Mucosa of descending colon (tissue), 3 donors: Measurements from ENCODE around the gene CDK6. TPM values are rescaled to one million over a fixed set of nuclear protein-coding genes. Genes with fewer than 3 reads are reported as not detected.

Source experiments
- ATAC-seq: fragments of 200-7000 bp; cut with Tn5 transposase; one replicate; pipeline ENCODE4 v1.9.1; 2020; ENCODE audit warnings: mild to moderate bottlenecking, moderate library complexity
- DNase-seq, 3 donors: peaks; one replicate each; pipeline ENCODE4 v3.0.0-alpha.2; 2020
- H3K36me3 ChIP-seq: fragments of 200-600 bp; one replicate; pipeline ENCODE4 v1.8.0; 2021; ENCODE audit warnings: low read depth, mild to moderate bottlenecking
- H3K4me1 ChIP-seq: fragments of 200-600 bp; one replicate; pipeline ENCODE4 v1.8.0; 2021; ENCODE audit warnings: low read depth, mild to moderate bottlenecking
- H3K4me3 ChIP-seq: fragments of 200-600 bp; one replicate; pipeline ENCODE4 v1.8.0; 2021; ENCODE audit warnings: mild to moderate bottlenecking
- H3K9me3 ChIP-seq: fragments of 200-600 bp; one replicate; pipeline ENCODE4 v1.8.0; 2021; ENCODE audit warnings: mild to moderate bottlenecking
- intact Hi-C, 2 donors: fragments of 100-400 bp; cut with DNase I in 1 of 2; cut with micrococcal nuclease in 1 of 2; formaldehyde crosslinking; loops; one replicate each; pipeline versions ENCODE4 v1.11.0 to v1.11.1; 2022; cut with DNase I, micrococcal nuclease
- total RNA-seq, 3 donors: library from RNA; stranded (reverse); fragmentation: NEBNext Ultra II Directional in 2 of 3; extraction: Animal tissue kit (Norgen Biotek cat#: 25700) in 2 of 3; gene quantifications; one replicate each; pipeline versions ENCODE4 v1.2.1 to v1.2.4, GENCODE V29; 2021 to 2023
- TF ChIP-seq, protein P1 (sequence below): fragments of 200-600 bp; IDR thresholded peaks from one replicate; pipeline ENCODE4 v1.8.0; 2022; ENCODE audit warnings: antibody characterized with exemption, mild to moderate bottlenecking
- donor health status: DM: no; HTN: no; CAD: no; lungs with moderate emphysema.
- donor health status: DM: no; HTN: no; CAD: no.
- donor health status: DM: no; HTN: yes; CAD: no.

CDK6 gene
- total RNA-seq, 3 donors from 2014 or later = 23.4 to 52.4 (median 33.1) TPM

- intact Hi-C loops = loop anchor here (5.0 to 10.0 kb wide), 3 partner anchors 67 to 366 kb away; no protein-coding TSS in a partner anchor
- TF ChIP-seq, protein P1, sequence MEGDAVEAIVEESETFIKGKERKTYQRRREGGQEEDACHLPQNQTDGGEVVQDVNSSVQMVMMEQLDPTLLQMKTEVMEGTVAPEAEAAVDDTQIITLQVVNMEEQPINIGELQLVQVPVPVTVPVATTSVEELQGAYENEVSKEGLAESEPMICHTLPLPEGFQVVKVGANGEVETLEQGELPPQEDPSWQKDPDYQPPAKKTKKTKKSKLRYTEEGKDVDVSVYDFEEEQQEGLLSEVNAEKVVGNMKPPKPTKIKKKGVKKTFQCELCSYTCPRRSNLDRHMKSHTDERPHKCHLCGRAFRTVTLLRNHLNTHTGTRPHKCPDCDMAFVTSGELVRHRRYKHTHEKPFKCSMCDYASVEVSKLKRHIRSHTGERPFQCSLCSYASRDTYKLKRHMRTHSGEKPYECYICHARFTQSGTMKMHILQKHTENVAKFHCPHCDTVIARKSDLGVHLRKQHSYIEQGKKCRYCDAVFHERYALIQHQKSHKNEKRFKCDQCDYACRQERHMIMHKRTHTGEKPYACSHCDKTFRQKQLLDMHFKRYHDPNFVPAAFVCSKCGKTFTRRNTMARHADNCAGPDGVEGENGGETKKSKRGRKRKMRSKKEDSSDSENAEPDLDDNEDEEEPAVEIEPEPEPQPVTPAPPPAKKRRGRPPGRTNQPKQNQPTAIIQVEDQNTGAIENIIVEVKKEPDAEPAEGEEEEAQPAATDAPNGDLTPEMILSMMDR = peak; percentile 55
- H3K9me3 ChIP-seq = no peaks in the 10 kb centered on the region
- peaks cover 6% of the 10 kb centered on the region for H3K4me1 ChIP-seq
- ATAC-seq (peak; percentile 64), DNase-seq (peak in 1 of 3 donors; percentile 72)
- H3K4me3 ChIP-seq = no peak overlapping the region
- H3K36me3 ChIP-seq = no peaks in the 10 kb centered on the region
Measured at GRCh38 chr7:92691578-92691977, 144.8 kb downstream of the CDK6 start.

- intact Hi-C loops = loop anchor here in 1 of 2 donors (10.0 kb wide), 1 partner anchor 61 kb away; no protein-coding TSS in a partner anchor
- no peak for DNase-seq
- TF ChIP-seq, protein P1 = no peak
- peaks cover 26% of the 10 kb centered on the region for H3K4me1 ChIP-seq
- H3K36me3 ChIP-seq = no peaks in the 10 kb centered on the region
- H3K4me3 ChIP-seq = no peak overlapping the region
- peak; percentile 54 for ATAC-seq
- H3K9me3 ChIP-seq = no peaks in the 10 kb centered on the region
Measured at GRCh38 chr7:92685136-92686042, 151.0 kb downstream of the CDK6 start.

DNA sequence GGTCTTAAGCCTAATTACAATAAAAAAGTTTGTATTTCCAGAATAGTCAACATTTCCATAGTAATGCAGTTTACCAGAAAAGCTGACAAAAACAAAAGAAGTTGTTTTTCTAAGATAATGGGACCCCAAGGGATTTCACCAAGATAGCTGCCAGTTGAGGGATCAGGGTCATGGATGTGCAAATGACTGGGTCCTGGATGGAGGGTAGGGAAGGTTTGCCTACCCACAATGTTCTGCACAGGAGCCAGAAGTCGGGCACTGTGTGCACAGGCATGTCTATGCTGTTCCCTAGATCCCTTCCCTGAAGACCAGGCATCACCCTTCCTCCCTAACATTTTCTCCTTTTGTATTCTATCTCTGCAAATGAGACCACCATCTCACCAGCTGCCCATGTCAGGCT is 152.1 kb downstream of the CDK6 start:
- no peak for ATAC-seq
- intact Hi-C loops = loop anchor here in 1 of 2 donors (10.0 kb wide), 1 partner anchor 59 kb away; no protein-coding TSS in a partner anchor
- no peaks in the 10 kb centered on the region for H3K9me3 ChIP-seq
- TF ChIP-seq, protein P1 = no peak
- H3K4me1 ChIP-seq = peaks cover 26% of the 10 kb centered on the region
- H3K4me3 ChIP-seq = no peak overlapping the region
- no peak for DNase-seq
- H3K36me3 ChIP-seq = no peaks in the 10 kb centered on the region

DNA sequence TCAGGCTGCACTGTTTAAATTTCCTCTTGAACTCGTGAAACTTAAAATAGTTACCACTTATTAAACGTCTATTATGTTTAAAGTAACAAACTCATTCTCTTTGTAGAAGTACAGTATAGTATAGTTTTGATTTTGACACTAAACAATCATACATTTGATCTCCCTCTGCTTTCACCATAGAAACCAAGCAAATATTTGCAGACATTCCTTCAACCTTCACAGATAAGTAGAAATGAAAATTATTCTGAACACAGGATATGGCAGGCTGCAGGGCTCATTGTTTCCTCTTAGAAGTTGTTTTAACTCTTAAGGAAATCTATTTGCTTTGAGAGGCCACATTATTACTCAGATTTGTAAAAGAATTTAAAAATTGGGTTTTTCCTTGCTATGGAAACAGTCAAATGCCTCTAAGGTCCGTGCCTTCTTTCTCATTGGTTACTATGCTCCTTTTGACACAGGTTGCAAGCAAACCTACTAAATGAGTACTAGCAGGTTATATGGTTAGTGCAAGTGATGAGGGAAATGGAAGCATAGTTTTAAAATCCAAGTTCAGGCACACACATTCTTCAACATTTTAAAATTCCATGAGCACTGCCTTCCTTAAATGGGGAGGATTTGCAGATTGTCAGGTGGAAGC is 153.4 kb downstream of the CDK6 start:
- no peak for DNase-seq
- intact Hi-C loops = loop anchor here in 1 of 2 donors (10.0 kb wide), 1 partner anchor 58 kb away; no protein-coding TSS in a partner anchor
- Histone ChIP-seq H3K36me3 (no peaks in the 10 kb centered on the region), H3K4me3 (no peak overlapping the region), H3K9me3 (no peaks in the 10 kb centered on the region), H3K4me1 (peaks cover 26% of the 10 kb centered on the region)
- ATAC-seq = peak; percentile 62
- TF ChIP-seq, protein P1 = no peak

DNA sequence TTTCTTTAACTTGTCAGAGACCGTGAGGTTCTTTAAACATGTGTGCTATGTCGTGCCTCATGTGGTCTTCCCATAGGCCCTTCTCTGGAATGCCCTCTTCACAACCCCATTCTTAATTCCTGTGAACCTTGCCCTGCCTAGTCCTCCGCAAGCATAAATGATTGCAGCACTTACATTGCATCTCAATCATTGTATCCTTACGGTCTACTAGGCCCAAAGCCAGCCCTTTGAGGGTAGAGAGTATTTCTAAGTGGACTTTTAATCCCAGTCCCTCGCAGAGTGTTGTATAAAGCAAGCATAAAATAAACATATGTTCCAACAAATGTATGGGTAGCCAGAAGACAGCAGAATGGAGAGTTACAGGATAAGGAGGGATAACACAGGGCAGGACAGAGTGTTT is 154.0 kb downstream of the CDK6 start:
- Histone ChIP-seq H3K4me1 (peaks cover 26% of the 10 kb centered on the region), H3K4me3 (no peak overlapping the region), H3K9me3 (no peaks in the 10 kb centered on the region), H3K36me3 (no peaks in the 10 kb centered on the region)
- intact Hi-C loops = loop anchor here in 1 of 2 donors (10.0 kb wide), 1 partner anchor 58 kb away; no protein-coding TSS in a partner anchor
- DNase-seq (peak in 1 of 3 donors; percentile 28), ATAC-seq (peak; percentile 51)
- TF ChIP-seq, protein P1 = no peak
